ENCODE data around the gene FIBP. TPM values are rescaled to one million over a fixed set of nuclear protein-coding genes. Genes with fewer than 3 reads are reported as not detected.

Gene FIBP
- total RNA-seq, 1 donor from 2014 or later, result 96.8 TPM

DNA sequence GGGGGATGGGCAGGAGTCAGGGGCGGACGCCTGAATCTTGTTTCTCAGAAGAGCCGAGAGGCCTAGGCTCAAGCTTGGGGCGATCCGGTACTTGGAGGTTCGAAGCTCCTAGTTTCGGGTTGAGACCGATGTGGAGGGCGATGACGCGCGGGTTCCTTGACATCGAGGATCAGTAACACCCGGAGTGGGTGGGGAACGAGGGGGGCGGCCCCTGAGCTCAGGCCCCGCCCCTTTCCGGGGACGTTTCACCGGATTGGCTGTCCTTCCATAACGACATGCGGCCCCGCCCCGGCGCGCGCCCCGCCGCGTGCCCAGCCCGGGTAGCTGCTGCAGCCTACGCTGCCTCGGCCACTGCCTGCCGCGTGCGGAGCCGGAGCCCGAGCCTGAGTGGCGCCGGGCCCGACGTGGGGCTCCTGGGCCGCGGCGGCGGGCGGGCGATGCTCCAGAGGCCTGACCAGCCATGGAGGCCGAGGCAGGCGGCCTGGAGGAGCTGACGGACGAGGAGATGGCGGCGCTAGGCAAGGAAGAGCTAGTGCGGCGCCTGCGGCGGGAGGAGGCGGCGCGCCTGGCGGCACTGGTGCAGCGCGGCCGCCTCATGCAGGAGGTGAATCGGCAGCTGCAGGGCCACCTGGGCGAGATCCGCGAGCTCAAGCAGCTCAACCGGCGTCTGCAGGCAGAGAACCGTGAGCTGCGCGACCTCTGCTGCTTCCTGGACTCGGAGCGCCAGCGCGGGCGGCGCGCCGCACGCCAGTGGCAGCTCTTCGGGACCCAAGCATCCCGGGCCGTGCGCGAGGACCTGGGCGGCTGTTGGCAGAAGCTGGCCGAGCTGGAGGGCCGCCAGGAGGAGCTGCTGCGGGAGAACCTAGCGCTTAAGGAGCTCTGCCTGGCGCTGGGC lies 2.3 kb upstream of the FIBP start, which contains the start of gene CCDC85B:
CCDC85B (plus strand) TSS at position 350 of the 895 bp plus-strand sequence; CDS start at position 461, 111 bp downstream.
- DNase-seq (ENCODE audit: low read depth), result peak; percentile 81

GRCh38 chr11:65887723-65888162 lies 528 bp downstream of the FIBP start:
- no peak for DNase-seq (ENCODE audit: low read depth)

GRCh38 chr11:65886826-65887722 lies 1.2 kb downstream of the FIBP start:
- no peak for DNase-seq (ENCODE audit: low read depth)

DNA sequence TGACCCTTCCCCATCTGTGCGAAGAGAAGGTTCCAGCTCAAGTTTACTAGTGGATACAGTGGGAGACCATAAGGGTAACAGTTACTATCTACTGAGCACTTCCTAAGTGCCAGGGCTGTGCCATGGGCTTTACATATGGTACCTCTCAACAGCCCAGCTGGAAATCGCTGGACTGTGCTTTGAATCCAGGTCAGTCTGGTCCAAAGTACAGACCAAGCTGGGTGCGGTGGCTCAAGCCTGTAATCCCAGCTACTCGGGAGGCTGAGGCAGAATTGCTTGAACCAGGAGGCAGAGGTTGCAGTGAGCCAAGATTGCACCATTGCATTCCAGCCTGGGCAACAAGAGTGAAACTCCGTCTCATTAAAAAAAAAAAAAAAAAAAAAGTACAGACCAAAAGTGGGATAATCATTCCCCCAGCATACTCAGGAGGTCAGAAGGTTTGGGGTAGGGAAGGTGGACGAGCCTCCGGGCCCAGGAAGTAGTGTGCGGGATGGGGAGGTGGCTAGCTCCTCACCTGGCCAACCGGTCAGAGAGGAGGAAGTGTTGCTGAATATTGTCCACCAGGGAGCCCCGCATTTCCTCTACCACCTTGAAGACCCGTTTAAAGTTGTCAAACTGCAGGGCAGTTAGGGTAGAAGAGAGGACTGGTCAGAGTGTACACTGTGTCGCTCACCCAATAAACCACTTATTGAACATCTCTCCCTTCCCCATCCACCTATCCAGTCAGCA lies 2.3 kb downstream of the FIBP start:
- no peak for DNase-seq (ENCODE audit: low read depth)

GRCh38 chr11:65885231-65885630 lies 3.0 kb downstream of the FIBP start:
- no peak for DNase-seq (ENCODE audit: low read depth)

GRCh38 chr11:65884716-65885092 lies 3.6 kb downstream of the FIBP start:
- peak; percentile 50 for DNase-seq (ENCODE audit: low read depth)

- DNase-seq (ENCODE audit: low read depth), result no peak
These were observed 4.2 kb downstream of the FIBP start for GRCh38 chr11:65883786-65884715.

GRCh38 chr11:65883058-65883761 lies 5.1 kb downstream of the FIBP start:
- no peak for DNase-seq (ENCODE audit: low read depth)

GRCh38 chr11:65882120-65883057 lies 5.9 kb downstream of the FIBP start:
- DNase-seq (ENCODE audit: low read depth), result no peak

DNA sequence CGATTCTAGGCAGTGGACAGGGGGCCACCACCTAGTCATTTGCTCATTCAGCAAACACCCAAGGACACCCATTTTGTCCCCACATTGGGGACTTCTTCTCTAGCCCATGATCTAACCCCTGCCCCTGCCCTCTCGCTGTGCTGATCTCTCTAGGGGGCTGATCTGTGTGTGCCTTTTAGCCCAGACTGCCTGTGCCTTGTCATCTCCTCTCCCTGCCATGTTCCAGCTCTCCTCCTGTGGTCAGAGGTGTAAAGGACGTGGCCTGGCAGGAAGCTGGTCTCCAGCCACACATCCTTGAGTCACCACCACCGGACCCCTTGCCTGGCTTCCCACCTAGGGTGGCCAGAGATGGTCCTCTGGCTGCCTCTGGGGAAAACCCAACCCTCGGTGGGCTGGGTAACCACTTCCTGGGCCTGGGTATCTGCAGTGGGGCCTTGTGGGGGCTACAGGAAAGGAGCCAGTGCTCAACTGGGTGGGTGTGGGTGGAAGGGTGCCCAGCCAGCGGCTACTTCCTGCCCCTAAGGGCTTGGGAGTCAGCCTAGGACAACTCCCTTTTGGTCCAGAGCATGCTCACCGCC lies 7.3 kb downstream of the FIBP start:
- no peak for DNase-seq (ENCODE audit: low read depth)

- DNase-seq (ENCODE audit: low read depth), result no peak
These were observed 8.2 kb downstream of the FIBP start for GRCh38 chr11:65880027-65880426.

DNA sequence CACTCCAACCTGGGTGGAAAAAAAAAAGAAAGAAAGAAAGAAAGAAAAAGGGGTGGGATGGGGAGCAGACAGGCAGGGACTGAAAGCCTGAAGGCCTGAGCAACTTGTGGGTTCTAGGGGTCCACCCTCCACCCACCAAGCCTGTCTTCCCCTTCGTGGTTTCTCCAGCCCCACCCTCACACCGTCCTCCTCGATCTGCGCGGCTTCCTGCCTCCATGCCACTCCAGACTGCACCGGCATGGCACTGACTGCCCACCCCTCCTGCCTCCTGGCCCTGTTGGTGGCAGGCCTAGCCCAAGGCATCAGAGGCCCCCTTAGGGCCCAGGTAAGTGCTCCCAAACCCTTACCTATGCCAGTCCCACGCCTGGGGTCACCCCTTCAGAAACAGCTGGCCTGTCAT lies 8.7 kb downstream of the FIBP start, which contains the start of gene CTSW:
CTSW (plus strand) TSS at position 221 of the 400 bp plus-strand sequence; CDS start at position 239, 18 bp downstream.
- no peak for DNase-seq (ENCODE audit: low read depth)

DNA sequence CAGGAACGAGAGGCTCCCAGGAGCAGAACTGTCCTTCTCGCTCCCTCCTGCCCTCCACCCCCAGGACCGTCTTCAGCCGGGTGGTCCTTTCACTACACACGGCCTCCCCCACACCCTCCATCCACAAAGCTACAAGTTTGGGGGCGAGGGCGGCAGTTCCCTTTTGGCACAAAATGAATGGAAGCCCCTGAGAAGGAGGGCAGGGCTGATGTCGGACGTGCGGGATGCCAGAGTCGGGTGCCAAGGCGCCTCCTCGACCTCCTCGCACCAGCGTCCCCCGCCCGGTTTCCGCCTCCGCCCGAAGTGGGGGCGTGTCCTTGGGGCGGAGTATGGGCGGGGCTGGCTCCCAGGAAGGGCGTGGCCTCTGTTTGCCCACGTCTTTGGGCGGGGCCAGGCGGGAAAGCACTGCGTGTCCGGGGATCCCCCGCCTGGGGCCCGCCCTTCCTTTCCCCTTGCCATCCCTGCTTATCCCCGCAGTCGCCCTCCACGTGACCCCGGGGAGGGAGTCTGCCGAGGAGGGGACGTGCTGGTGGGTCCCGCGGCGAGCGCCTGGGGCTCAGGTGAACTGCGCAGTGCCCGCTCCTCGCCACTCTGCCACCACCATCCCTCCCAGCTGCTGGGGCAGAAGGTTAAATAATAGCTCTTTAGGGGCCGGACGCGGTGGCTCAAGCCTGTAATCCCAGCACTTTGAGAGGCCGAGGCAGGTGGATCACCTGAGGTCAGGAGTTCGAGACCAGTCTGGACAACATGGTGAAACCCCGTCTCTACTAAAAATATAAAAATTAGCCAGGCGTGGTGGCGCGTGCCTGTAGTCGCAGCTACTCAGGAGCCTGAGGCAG lies 14.7 kb downstream of the FIBP start:
- peak; percentile 72 for DNase-seq (ENCODE audit: low read depth)

DNA sequence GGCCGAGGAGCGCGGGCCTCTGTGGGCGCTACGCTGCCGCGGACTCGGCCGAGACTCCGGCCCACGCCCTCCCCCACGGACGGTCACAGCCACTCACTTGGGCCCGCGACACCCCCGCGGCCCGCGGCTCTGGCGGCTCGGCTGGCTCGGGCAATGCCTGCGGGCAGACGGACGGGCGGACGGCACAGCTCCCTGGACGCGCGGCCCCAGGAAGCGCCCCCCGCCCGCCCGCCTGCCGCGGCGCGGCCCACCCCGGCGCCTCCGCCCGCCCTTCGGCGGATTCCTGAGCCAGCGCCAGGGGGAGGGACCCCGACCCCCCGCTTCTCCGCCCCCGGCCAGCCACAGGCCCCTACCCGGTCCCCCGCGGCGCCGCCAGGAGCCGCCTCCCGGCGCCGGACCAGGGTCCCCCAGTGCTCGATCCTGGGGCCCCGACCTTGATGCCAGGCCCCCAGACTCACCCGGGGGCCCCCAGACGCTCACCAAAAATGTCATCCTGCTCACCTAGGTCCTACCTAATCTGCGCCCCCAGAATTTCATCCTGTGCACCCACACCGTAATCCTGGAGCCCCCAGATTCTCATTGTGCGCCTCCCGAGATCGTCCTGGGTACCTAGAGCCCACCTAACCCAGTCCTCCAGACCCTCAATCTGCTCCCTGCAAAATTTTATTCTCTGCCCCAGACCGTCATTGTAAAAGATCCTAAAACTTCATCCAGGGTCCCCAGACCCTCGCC lies 15.5 kb downstream of the FIBP start, which contains the start of gene EFEMP2:
EFEMP2 (minus strand) TSS at position 215 of the 732 bp plus-strand sequence. CDS start 446 bp downstream, outside the sequence.
- DNase-seq (ENCODE audit: low read depth), result no peak

DNA sequence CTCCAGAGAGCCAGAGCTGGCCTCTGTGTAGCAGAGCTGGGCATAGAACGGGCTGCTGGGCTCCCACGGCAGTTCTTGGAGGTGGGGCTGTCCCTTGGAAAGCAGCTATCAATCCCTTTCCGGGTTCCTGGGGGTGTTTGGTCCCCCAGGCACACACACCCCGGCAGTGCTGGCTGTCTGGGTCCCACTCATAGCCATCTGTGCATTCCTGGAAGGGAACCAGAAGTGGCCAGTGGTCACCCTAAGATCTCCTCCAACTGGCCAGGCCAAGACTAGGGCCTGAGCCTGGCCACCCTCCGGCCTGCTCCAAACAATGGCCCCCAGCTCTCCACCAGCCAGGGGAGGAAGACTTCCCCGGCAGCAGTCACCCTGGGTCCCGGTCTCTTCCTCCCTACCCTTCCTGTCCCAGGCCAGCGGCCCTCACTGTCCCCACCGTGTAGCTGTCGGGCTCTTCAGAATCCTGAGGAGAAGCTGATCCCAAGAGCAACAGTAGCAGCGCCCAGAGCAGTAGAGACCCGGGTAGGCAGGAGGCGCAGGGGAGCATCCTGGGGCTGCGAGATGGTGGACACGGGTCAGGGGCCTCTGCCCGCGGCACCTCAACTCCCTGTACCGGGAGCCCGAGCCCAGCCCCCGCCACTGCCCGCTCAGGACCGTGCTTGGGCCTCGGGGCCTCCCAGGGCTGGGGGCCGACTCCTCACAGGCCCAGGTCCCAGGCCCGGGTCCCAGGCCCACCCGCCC lies 16.3 kb downstream of the FIBP start:
- no peak for DNase-seq (ENCODE audit: low read depth)

Measured in renal cortical epithelial cell (primary cell).